NCI-H2171 (cell line): ENCODE data around the gene YIF1A.
"Not testable (repeated sequence)": the region's sequence is repeated elsewhere in the genome, so short reads cannot be mapped to it uniquely, and the experiment has no call there.

ENCODE experiments used
- DNase-seq: peaks from one replicate; lab custom pipeline; 2025; lab: John Stamatoyannopoulos, UW

The YIF1A gene

DNA sequence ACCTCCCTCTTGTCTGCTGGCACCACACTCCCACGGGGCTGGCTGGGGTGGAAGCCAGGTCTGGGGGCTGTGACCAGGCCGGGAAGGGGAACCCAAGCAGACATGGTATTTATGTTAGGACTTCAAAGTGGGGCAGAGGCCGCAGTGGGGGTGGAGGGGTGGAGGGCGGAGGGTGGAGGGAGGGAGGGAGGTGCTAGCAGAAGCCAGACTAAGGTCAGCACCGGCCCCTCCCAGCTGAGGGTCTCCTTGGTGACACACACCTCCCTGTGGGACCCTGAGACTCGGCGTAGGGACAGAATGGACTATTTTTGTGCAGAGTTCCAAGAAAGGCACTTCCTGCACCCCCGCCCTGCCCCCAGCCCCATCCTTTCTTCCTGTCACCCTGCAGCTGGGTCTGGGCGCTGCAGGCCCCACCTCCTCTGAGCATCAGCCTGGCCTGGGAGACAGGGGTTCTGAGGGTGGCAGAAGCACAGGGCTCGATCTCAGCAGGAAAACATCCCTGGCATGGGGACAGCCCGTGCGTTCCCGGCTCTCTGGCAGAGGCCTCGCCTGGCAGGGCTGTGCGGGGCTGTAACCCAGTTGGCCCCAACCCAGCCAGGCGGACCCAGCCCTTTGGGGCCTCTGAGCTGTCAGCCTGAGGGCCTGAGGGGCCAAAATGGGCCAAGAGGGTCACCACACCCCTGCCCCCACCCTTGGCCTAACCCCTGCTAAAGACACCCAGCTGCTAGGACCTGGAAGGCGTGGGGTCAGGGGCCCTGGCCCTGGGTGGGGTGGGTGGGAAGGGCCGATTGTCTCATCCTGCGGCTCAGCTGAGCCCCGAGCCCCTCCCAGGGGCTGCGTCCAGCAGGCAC, 37.5 kb upstream of the YIF1A start:
- no peak for DNase-seq

DNA sequence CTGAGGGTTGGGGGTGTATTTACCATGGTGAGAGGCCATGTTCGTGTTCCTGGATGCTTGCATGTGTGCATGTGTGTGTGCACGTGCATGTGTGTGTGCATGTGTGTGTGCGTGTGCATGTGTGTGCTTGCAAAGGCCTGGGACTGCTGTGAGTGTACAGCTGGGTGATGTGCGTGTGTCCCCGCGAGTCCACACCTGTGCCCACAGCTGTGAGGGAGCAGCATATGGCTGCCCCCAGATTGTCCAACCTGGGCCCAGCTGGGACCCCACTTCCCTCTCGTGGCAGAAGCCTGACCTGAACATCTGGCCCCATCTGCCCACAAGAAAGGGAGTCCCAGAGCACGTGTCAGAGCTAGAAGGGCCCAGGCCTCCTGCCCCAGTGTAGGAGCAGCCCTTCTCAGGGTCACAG, 36.3 kb upstream of the YIF1A start:
- peak; percentile 73 for DNase-seq

DNA sequence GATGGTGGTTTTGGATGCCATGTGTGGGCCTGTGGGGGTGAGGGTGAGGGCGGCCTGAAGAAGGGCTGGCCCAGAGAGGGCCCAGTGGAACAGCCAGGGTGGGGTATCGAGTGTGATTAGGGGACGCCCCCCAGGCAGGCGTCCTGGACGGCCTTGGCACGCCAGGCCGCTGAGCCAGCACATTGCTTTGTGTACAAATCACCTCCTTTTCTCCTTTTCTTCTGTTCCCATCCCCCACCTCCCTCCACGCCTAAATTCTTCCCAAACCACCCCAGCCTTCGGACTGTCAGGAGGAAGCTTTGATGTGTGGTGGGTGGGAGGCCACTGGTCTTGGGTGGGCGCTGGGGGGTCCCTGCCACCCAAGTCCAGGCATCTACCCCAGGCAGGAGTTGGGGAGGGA, 35.7 kb upstream of the YIF1A start:
- DNase-seq, result no peak

DNA sequence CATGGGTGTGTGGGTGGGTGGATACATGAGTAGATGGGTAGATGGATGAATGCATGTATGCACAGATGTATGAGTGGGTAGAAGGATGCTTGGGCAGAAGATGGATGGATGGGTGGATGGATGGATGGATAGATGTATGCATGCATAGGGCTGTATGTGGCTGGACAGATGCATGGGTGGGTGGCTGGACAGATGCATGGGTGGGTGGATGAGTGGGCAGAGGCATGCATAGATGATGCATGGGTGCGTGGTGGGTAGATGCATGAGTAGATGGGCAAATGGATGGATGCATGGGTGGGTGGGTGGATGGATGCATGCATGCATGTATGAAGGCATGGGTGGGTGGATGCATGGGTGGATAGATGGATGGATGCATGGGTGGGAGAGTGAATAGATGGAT, 34.7 kb upstream of the YIF1A start:
- DNase-seq, result no peak

DNA sequence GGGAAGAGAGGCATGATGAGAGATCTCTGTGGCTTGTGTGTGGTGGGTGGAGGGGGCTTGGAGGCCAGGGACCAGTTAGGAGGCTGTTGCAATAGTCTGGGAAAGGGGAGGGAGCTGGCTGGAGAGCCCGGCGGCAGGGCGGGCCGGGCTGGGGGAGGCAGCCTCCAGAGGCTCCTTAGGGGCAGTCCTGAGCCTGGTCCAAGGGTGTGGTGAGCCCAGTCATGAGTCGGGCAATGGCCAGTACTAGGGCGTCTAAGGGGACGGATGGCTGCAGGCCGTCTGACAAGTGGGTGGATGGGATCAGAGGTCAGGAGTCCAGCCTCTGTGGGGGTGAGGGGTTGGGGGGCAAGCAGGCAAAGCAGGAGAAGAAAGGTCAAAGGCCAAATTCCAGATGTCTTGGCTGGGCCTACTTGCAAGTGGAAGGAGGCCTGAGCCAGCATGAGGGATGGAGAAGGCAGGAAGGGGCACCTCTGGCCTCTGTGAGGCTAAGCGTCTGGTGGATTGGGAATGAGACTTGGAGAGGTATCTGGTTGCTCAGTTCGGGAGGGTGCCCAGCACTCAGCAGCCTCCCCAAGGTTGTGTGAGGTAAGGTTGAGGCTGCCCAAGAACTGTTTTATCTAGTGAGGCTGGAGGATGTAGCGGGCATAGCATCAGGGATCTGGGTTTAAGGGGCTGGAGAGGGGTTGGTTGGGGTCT, 33.9 kb upstream of the YIF1A start:
- DNase-seq, result no peak

DNA sequence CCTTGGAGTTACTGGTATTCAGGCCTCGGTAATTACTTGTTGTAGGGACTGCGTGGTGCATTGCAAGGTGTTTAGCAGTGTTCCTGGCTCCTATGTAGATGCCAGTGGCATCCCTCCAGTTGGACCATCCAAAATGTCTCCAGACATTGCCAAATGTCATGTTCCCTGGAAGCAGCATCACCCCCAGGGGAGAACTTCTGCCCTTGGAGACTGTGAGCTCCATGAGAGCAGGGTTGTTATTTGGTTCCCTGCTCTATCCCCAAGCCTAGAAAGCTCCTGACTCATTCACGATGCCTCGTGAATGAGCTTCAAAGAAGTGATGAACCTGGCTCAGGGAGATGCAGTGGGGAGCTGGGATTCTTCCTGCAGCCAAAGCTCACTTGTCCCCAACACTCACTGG, 32.7 kb upstream of the YIF1A start:
- DNase-seq, result no peak

DNA sequence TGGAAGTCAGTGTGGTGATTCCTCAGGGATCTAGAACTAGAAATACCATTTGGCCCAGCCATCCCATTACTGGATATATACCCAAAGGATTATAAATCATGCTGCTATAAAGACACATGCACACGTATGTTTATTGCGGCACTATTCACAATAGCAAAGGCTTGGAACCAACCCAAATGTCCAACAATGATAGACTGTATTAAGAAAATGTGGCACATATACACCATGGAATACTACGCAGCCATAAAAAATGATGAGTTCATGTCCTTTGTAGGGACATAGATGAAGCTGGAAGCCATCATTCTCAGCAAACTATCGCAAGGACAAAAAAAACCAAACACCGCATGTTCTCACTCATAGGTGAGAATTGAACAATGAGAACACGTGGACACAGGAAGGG, 31.8 kb upstream of the YIF1A start:
- DNase-seq, result not testable (repeated sequence)

DNA sequence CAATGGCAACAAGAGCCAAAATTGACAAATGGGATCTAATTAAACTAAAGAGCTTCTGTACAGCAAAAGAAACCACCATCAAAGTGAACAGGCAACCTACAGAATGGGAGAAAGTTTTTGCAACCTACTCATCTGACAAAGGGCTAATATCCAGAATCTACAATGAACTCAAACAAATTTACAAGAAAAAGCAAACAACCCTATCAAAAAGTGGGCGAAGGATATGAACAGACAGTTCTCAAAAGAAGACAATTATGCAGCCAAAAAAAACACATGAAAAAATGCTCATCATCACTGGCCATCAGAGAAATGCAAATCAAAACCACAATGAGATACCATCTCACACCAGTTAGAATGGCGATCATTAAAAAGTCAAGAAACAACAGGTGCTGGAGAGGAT, 31.3 kb upstream of the YIF1A start:
- DNase-seq, result not testable (repeated sequence)

DNA sequence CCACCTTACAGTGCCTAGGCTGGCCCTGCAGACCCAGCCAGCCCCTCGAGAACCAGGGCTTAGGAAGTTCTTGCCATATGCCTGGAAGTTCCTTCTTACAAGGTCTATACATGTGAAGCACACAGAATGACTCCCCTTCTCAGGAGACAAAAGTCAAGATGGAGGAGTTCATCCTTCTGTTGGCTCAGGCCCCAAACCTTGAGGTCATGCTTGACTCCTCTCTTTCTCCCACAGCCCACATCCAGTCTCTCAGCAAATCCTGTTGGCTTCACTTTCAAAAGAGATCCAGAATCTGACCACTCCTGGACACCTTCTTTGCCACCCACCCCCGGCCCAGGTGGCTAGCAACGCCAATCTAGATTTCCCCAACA, 29.6 kb upstream of the YIF1A start:
- no peak for DNase-seq

DNA sequence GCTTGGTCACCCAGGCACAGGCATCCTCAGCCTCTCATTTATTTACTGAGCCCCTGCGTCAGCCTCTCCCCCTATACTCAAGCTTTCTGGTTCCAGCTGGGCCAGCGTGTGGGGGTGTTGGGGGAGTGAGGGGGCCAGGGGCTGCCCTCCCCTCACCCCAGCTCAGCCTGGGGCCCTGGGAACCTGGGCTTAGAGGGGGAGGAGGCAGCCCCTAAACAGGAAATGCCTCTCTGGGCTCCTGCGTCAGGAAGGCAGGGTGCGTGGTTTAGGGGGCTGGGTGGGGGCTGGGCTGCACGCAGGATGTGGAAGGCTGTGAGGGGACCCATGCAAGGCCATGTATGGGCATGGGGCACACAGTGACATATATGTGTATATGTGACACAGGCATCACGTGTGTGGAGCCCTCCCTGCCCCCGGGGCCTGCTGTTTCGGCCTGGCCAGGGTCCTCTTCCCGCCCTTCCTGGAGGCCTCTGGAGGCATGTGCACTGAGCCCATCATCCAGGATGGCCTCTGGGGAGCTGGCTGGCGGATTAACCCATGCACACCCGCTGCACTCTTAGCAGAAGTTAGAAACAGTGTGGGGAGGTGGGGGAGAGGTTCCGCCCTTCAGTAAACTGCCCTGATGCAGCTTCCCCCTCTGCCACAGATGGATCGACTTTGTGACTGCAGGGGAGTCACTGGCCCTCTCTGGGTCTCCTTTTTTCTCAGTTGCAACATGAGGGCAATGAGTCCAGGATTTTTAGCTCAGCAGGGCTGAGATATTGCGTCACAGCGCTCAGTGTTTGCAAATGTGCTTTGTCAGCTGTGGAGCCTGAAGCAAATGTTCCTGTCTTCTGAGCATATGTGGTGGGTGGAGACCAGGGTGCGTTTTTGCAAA, 29.0 kb upstream of the YIF1A start:
- peak; percentile 53 for DNase-seq

DNA sequence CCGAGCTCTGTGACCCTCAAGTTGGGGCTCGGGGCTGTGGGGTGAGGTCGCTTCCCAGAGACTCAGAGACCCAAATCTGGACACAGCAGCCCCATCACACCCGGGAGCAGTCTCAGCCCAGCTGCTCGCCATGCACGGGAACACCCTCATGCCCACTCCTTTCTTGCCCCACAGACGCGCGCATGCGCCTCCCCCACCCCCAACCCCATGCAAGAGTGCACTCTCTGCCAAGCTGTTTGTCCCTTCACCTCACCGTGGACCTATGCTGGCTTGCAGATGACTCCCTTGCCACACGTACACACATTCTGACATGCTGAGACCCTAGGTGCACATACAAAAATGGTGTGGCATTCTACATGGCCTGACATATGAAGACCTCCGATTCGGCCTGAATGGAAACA, 28.4 kb upstream of the YIF1A start:
- DNase-seq, result no peak

DNA sequence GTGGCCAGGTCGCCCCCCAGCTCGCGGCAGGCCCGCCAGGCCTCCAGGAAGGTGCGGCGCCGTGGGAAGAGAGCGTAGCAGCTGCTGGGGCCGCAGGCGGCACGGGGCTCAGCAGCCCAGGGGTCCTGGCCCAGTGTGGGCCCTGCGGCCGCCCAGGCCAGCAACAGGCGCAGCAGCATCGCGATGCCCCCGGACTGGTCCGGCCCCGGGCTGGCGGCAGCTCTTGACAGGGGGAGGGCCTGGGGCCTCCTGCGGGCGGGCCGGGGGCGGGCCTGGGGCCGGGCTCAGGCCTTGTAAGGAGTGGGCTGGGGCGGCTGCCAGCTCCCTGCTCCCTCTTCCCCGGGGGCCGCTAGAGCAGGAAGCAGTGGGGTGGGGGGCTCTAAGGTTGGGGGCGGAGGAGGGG, 27.9 kb upstream of the YIF1A start, which contains the start of gene CD248:
CD248 (minus strand) TSS at position 196 of the 403 bp plus-strand sequence; CDS start at position 179, 17 bp downstream.
- no peak for DNase-seq

DNA sequence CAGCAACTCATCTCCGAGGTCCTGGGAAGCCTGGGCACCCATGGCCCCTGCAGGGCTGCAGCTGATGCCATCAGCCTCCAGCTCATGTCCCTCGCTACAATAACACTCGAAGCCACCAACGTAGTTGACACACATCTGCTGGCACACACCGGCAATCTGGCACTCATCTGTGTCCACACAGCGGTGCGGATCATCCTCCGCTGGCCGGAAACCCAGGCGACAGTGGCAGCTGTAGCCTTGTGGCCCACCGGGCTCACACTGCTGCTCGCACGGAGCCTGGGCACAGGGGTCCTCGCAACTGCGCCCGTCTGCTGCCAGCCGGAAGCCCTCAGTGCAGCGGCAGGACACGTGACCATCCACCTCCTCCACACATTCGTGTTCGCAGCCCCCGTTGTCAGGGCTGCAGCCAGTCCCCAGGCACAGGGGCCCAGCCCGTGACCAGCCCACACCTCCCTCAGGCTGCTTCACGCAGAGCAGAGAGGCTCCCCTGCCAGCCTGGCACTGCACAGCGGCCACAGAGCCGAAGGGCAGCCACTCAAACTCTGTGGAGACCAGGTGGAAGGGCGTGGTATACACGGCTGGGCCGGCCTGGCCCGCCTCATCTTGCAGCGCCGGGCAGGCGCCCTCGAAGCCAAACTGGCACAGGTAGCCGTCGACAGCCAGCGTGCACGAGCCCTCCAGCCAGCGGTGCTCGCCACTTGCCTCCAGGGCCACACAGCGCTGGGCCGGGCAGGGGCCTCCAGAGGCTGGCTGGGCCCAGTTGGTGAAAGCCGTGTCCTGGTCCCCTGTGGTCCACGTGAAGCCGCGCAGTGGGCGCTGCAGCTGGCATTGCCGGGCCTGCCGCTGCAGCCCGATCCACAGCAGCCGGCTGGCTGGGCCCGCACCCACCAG, 27.2 kb upstream of the YIF1A start:
- no peak for DNase-seq

DNA sequence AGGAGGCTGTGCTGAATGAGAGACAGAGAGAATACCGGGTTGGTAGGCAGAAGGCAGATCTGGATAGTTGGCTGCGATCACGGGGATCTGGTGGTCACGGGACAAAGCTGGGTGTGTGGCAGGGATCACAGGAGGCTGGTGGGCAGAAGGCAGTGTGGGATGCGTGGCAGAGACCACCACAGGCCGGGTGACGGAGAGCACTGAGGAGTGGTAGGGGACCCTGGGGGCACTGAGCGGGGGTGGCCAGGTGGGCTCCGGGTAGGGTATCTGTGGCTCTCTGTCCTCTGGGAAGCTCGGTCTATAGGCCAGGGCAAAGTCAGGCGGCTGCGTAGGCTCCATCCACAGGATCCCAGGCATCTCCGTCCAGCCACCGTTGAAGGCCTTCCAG, 26.5 kb upstream of the YIF1A start:
- DNase-seq, result no peak

DNA sequence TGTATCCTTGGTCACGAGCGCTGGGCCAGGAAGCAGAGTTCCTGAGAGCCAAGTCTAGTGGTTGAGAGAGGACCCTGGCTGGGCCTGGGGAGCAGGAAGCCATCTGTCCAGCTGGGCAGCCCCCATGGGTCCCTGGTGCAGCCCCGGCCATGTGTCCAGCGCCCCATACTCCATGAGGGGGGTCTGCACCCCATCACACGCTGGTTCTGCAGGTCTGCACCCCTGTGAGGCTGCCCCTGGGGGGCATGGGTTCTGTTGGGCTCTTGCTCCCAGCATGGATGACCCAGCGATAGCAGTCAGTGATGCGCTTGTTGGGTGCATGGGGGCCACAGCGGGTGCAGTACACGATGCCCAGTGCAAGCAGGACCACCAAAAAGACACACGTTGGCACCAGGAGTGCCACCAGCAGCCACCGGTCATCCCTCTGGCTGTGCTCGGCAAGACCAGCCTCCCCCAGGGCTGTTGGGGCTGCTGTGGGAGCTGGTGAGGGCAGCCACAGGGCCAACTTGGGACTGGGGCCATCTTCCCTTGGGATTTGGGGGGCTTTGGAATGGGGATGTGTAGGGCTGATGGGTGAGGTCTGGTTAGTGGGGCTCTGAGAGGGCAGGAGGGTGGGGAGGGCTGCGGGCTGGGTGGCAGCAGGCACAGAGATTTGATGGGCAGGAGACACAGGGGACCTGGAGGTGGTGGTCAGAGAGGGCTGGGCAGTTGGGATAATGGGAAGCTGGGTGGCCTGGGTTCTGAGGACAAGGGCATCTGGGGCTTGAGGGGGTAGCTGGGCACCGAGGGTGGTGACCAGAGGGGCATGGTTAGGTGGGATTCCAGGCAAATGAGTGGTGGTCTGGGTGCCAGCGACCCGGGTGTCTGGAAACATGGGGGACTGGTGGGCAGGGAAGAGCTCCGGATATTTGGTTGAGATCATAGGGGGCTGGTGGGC, 25.9 kb upstream of the YIF1A start:
- DNase-seq, result no peak

DNA sequence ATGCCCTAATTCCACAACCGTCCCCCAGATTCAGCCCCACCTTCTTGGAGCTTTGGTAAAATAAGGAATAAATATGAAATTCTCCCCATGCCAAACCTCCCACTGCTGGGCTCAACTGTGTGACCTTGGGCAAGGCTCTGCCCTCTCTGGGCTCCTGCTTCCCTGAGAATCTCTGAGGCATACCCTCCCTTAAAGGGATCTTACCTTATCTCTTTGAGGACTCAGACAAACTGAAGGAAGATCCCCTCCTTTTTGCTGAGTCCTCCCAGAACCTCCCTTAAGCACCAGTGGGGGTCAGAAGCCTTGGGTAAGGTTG, 25.2 kb upstream of the YIF1A start:
- DNase-seq, result no peak

DNA sequence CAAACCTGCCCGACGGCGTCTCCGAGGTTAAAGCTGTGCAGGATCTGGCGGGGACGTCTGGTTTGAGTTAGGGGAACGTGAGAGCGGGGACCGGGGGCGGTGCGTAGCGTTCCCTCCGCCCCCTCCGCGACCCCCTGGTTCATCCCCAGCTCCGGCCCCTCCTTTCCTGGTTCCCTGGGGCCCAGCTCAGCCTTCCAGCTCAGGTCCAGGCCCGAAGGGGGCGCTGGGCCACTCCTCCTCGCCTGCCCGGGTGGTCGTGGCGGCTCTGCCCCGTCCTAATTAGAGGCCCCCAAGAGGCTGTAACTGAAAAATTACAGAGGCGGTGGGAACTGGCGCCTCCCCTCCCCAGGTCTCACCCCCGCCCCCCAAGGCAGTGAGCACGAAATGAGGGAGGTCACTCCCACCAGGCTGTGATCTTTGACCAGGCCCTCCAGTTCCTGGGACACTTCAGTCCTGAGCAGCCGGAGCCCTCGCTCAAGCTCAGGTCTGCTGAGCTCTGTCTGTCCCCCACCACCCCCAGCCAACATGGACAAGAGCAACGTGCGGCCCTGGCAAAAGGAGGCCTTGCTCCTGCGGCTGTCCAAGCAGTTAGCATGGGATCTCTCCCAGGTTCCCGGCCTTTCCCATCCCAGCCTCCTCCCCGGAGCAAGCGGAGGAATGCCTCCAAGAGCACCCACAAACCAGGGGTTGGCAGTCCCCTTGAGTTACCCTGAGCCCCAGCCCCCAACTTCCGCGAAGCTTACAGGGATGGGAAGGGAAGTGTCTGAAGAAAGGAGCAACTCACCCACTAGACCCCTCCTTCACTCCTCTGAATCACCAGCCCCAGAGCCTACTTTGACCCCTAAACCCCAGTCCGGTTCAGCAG, 24.6 kb upstream of the YIF1A start:
- DNase-seq, result no peak

DNA sequence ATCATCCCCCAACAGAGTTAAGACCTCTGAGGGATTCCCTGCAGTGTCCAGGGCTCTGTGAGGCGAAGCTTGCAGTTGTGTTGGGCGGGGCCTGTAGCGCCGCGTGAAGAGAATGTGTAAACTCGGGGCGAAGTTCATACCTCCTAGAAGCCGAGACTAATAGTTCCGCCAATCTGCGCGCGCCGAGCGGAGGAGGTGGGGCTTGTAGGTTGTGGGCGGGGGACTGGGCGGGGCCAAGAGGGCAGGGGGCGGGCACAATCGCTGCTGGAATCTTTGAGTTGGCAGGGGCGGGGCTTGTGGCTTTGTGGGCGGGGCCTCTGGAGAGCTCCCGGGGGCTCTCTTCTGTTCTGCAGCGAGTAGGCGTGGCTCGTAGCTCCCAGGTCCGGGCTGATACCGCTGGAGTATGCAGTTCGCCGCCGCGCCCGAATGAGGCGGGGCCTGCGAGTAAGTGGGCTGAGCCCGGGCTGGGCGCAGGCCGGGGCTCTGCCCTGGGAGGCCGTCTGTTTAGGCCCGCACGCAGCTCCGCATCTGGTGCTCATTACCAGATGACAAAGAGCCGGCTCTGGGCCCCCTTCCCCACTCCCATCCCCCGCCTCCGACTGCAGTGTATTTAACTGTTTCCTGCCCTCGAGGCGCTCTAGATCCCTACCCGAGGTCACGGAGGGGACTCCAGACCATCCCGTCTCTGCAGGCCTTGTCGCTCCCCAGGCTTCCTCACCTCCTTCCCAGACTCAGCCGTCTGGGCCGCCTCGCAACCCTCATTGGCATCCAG, 23.8 kb upstream of the YIF1A start:
- DNase-seq, result peak; percentile 98
